OCI-LY1 (cell line): ENCODE results near the gene RAB9B.

Experiments used
- H2AFZ ChIP-seq: fragments of 200-600 bp; sonication (generic), shearing (Covaris generic); 2 replicates; pipeline ENCODE4 v1.6.0; 2014; ENCODE audit warnings: antibody characterized with exemption, mild to moderate bottlenecking, low read length
- H3F3A ChIP-seq: fragments of 200-600 bp; sonication (generic), shearing (Covaris generic); 2 replicates; pipeline ENCODE4 v1.6.0; 2014; ENCODE audit warnings: mild to moderate bottlenecking, antibody characterized with exemption, low read length, moderate library complexity; ENCODE audit not compliant: insufficient read depth
- H3K27ac ChIP-seq: fragments of 200-600 bp; sonication (generic); 2 replicates; pipeline ENCODE4 v1.5.1; 2014; ENCODE audit warnings: low read length, mixed run types, mild to moderate bottlenecking, low read depth; ENCODE audit not compliant: poor library complexity, severe bottlenecking
- H3K27me3 ChIP-seq: fragments of 200-600 bp; sonication (generic); 2 replicates; pipeline ENCODE4 v1.6.0; 2014; ENCODE audit warnings: antibody characterized with exemption, mild to moderate bottlenecking, low read length, moderate library complexity; ENCODE audit not compliant: insufficient read depth
- H3K36me3 ChIP-seq: fragments of 200-600 bp; sonication (generic); 2 replicates; pipeline ENCODE4 v1.6.1; 2014; ENCODE audit warnings: mild to moderate bottlenecking, antibody characterized with exemption, low read length, moderate library complexity, mixed read lengths; ENCODE audit not compliant: insufficient read depth
- H3K4me1 ChIP-seq: fragments of 200-600 bp; sonication (generic); 2 replicates; pipeline ENCODE4 v1.5.1; 2014; ENCODE audit warnings: mild to moderate bottlenecking, low read length, moderate library complexity; ENCODE audit not compliant: insufficient read depth, severe bottlenecking
- H3K4me2 ChIP-seq: fragments of 200-600 bp; sonication (generic), shearing (Covaris generic); 2 replicates; pipeline ENCODE4 v1.6.1; 2014; ENCODE audit warnings: low read length
- H3K4me3 ChIP-seq: fragments of 200-600 bp; sonication (generic); 2 replicates; pipeline ENCODE4 v1.5.1; 2014; ENCODE audit warnings: low read length, low read depth, mild to moderate bottlenecking, mixed read lengths; ENCODE audit not compliant: poor library complexity, severe bottlenecking
- H3K79me2 ChIP-seq: fragments of 200-600 bp; shearing (Covaris generic); 2 replicates; pipeline ENCODE4 v1.6.1; 2016; ENCODE audit warnings: mixed run types, low read length, mixed read lengths; ENCODE audit not compliant: insufficient read depth
- H3K9ac ChIP-seq: fragments of 200-600 bp; sonication (generic), shearing (Covaris generic); 2 replicates; pipeline ENCODE4 v1.6.1; 2014; ENCODE audit warnings: mild to moderate bottlenecking, low read length, mixed read lengths
- H3K9me2 ChIP-seq: fragments of 200-600 bp; sonication (generic), shearing (Covaris generic); 2 replicates; pipeline ENCODE4 v1.6.1; 2014; ENCODE audit warnings: low read depth, mild to moderate bottlenecking, low read length, mixed read lengths
- H3K9me3 ChIP-seq: fragments of 200-600 bp; shearing (Covaris generic); 2 replicates; pipeline ENCODE4 v1.6.1; 2014; ENCODE audit warnings: low read length, mixed read lengths
- H4K20me1 ChIP-seq: fragments of 200-600 bp; sonication (generic), shearing (Covaris generic); 2 replicates; pipeline ENCODE4 v1.6.0; 2016; ENCODE audit warnings: mild to moderate bottlenecking, low read length; ENCODE audit not compliant: insufficient read depth
- EZH2 ChIP-seq: fragments of 200-600 bp; sonication (generic), shearing (Covaris generic); IDR thresholded peaks from 2 replicates; pipeline ENCODE4 v1.8.0; 2017; ENCODE audit warnings: borderline replicate concordance, mixed run types, mild to moderate bottlenecking, antibody characterized with exemption, low read length, moderate library complexity, mixed read lengths
- TF ChIP-seq, protein P1 (sequence below): fragments of 200-600 bp; sonication (generic), shearing (Covaris generic); IDR thresholded peaks from 2 replicates; pipeline ENCODE4 v1.5.1; 2017; ENCODE audit warnings: mild to moderate bottlenecking, antibody characterized with exemption, low read length, moderate library complexity, mixed read lengths

RAB9B gene

GRCh38 chrX:103776546-103776945 is 55.5 kb downstream of the RAB9B start, which contains the start of gene PLP1:
TSS of gene PLP1 (plus strand) at chrX:103776840. CDS start at chrX:103776996, 156 bp downstream.
- no peaks in the 10 kb centered on the region for H3K4me1 ChIP-seq
- H3K27me3 ChIP-seq, result no peaks in the 10 kb centered on the region
- H3K4me3 ChIP-seq, result no peak within 1 kb of the TSS
- H3F3A ChIP-seq, result no peaks in the 10 kb centered on the region
- no peaks in the 10 kb centered on the region for H4K20me1 ChIP-seq
- H2AFZ ChIP-seq, result no peak within 1 kb of the TSS
- H3K79me2 ChIP-seq, result no peaks in the 10 kb centered on the region
- H3K4me2 ChIP-seq, result no peak within 1 kb of the TSS
- TF ChIP-seq, protein P1, sequence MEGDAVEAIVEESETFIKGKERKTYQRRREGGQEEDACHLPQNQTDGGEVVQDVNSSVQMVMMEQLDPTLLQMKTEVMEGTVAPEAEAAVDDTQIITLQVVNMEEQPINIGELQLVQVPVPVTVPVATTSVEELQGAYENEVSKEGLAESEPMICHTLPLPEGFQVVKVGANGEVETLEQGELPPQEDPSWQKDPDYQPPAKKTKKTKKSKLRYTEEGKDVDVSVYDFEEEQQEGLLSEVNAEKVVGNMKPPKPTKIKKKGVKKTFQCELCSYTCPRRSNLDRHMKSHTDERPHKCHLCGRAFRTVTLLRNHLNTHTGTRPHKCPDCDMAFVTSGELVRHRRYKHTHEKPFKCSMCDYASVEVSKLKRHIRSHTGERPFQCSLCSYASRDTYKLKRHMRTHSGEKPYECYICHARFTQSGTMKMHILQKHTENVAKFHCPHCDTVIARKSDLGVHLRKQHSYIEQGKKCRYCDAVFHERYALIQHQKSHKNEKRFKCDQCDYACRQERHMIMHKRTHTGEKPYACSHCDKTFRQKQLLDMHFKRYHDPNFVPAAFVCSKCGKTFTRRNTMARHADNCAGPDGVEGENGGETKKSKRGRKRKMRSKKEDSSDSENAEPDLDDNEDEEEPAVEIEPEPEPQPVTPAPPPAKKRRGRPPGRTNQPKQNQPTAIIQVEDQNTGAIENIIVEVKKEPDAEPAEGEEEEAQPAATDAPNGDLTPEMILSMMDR, result no peak
- TF ChIP-seq EZH2, result no peak
- no peaks in the 10 kb centered on the region for H3K36me3 ChIP-seq
- no peak within 1 kb of the TSS for H3K27ac ChIP-seq
- H3K9me3 ChIP-seq, result no peaks in the 10 kb centered on the region
- H3K9me2 ChIP-seq, result no peaks in the 10 kb centered on the region
- no peak within 1 kb of the TSS for H3K9ac ChIP-seq

DNA sequence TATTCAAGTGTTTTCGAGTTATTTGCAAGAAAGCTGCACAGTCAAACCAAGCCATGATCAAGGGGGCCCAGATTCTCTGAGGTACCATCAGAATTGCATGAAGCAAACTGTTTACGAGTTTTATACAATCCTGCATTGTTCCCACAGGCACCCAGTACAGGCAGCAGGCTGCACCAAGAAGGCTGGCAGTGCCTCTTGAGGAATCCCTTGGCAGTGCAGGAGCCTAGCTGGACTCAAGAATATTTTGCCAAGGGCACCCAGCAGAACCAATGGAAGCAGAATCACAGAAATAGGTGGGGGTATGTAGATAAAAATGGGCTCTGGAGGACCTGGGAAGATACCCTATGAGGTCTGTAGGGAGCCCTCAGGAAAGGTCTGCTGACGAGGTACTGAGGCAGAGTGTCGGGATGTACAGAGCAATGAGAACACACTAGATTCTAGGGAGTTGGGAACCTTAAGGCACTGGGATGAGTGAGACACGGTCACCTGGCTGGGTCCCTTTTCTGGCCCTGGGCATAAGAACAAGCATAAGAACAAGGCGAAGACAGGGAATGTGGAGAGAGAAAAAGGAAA is 57.9 kb downstream of the RAB9B start:
- Histone ChIP-seq H2AFZ (no peak overlapping the region), H3K9me2 (no peaks in the 10 kb centered on the region), H3K9ac (no peak overlapping the region), H3K79me2 (no peaks in the 10 kb centered on the region), H3K9me3 (no peaks in the 10 kb centered on the region), H3K4me1 (no peaks in the 10 kb centered on the region), H3K4me2 (no peak overlapping the region), H3K27me3 (no peaks in the 10 kb centered on the region), H3K4me3 (no peak overlapping the region), H3F3A (no peaks in the 10 kb centered on the region), H4K20me1 (no peaks in the 10 kb centered on the region), H3K27ac (no peak overlapping the region), H3K36me3 (no peaks in the 10 kb centered on the region)
- TF ChIP-seq, protein P1, result peak; percentile 32; the same call in 1 of the 2 replicates
- no peak for TF ChIP-seq EZH2

DNA sequence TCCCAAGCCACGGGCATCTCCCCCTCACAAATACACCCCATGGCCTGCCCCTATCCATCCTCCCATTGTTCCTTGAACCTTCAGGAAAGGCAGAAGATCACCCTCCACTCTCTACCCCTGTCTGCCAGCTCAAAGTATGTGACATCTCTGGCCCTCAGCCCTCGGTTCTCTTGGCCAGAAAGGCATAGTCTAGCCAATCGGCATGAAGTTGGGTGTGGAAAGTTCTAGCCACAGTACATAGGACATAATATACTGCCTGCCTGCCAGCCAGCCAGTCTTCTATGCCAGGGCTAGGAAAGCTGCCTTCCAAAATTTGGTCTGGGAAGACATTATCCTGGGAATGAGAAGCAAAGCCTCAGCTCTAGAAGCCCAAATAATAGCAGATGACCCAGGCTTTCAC is 58.6 kb downstream of the RAB9B start:
- Histone ChIP-seq H3F3A (no peaks in the 10 kb centered on the region), H4K20me1 (no peaks in the 10 kb centered on the region), H3K9me3 (no peaks in the 10 kb centered on the region), H3K36me3 (no peaks in the 10 kb centered on the region), H2AFZ (no peak overlapping the region), H3K4me1 (no peaks in the 10 kb centered on the region), H3K4me3 (no peak overlapping the region), H3K9ac (no peak overlapping the region), H3K79me2 (no peaks in the 10 kb centered on the region), H3K4me2 (no peak overlapping the region), H3K9me2 (no peaks in the 10 kb centered on the region), H3K27ac (no peak overlapping the region), H3K27me3 (no peaks in the 10 kb centered on the region)
- no peak for TF ChIP-seq EZH2
